ENCODE results near the gene UBAC2. TPM values are rescaled to one million over a fixed set of nuclear protein-coding genes. Genes with fewer than 3 reads are reported as not detected.

The UBAC2 gene
- total RNA-seq, 1 donor from 2014 or later, result 87.7 TPM

- Histone ChIP-seq H3K27ac (no peak overlapping the region), H3K9ac (no peak overlapping the region), H3K9me3 (ENCODE audit: low read depth) (no peaks in the 10 kb centered on the region), H3K4me3 (no peak overlapping the region), H3K4me1 (no peaks in the 10 kb centered on the region), H3K4me2 (no peak overlapping the region), H3K36me3 (no peaks in the 10 kb centered on the region), H3K79me2 (ENCODE audit: low read depth) (no peaks in the 10 kb centered on the region), H3K27me3 (no peaks in the 10 kb centered on the region), H2AFZ (replicated peaks) (no peak overlapping the region), H3F3A (ENCODE audit: low read depth) (peaks cover 5% of the 10 kb centered on the region), H4K20me1 (ENCODE audit: low read depth) (no peaks in the 10 kb centered on the region)
- peaks cover 13% of the 10 kb centered on the region for H3K36me3 Mint-ChIP-seq
- H3K4me1 Mint-ChIP-seq, result no peaks in the 10 kb centered on the region
- DNase-seq (ENCODE audit: low spot score), result no peak
- TF ChIP-seq EZH2phosphoT487 (IDR thresholded peaks at IDR 0.05) (no peak), EZH2 (IDR thresholded peaks at IDR 0.05) (no peak), CTCF (IDR thresholded peaks at IDR 0.05) (no peak)
- H3K9me3 Mint-ChIP-seq, result no peaks in the 10 kb centered on the region
- no peak overlapping the region for H3K27ac Mint-ChIP-seq
- H3K4me3 Mint-ChIP-seq, result no peak overlapping the region
- H3K27me3 Mint-ChIP-seq (ENCODE audit: insufficient read depth, low read depth), result peaks cover 5% of the 10 kb centered on the region
Observed at GRCh38 chr13:99255271-99255670, 54.6 kb downstream of the UBAC2 start.

- no peaks in the 10 kb centered on the region for H3K4me1 Mint-ChIP-seq
- no peak overlapping the region for H3K27ac Mint-ChIP-seq
- peaks cover 12% of the 10 kb centered on the region for H3K36me3 Mint-ChIP-seq
- Histone ChIP-seq H3K4me1 (no peaks in the 10 kb centered on the region), H4K20me1 (ENCODE audit: low read depth) (no peaks in the 10 kb centered on the region), H3K27me3 (no peaks in the 10 kb centered on the region), H3F3A (ENCODE audit: low read depth) (peaks cover 5% of the 10 kb centered on the region), H3K4me3 (no peak overlapping the region), H3K9me3 (ENCODE audit: low read depth) (no peaks in the 10 kb centered on the region), H3K27ac (no peak overlapping the region), H3K9ac (no peak overlapping the region), H2AFZ (replicated peaks) (no peak overlapping the region), H3K4me2 (no peak overlapping the region), H3K36me3 (no peaks in the 10 kb centered on the region), H3K79me2 (ENCODE audit: low read depth) (no peaks in the 10 kb centered on the region)
- TF ChIP-seq EZH2phosphoT487 (IDR thresholded peaks at IDR 0.05) (no peak), EZH2 (IDR thresholded peaks at IDR 0.05) (no peak), CTCF (IDR thresholded peaks at IDR 0.05) (no peak)
- no peak overlapping the region for H3K4me3 Mint-ChIP-seq
- H3K9me3 Mint-ChIP-seq, result no peaks in the 10 kb centered on the region
- H3K27me3 Mint-ChIP-seq (ENCODE audit: insufficient read depth, low read depth), result peaks cover 2% of the 10 kb centered on the region
- DNase-seq (ENCODE audit: low spot score), result no peak
Observed at GRCh38 chr13:99256283-99256682, 55.6 kb downstream of the UBAC2 start.

- no peaks in the 10 kb centered on the region for H3K79me2 ChIP-seq (ENCODE audit: low read depth)
Observed at GRCh38 chr13:99256709-99257108, 56.1 kb downstream of the UBAC2 start.

More at GRCh38 chr13:99256709-99257108, 56.1 kb downstream of the UBAC2 start:
- TF ChIP-seq EZH2phosphoT487 (IDR thresholded peaks at IDR 0.05) (no peak), CTCF (IDR thresholded peaks at IDR 0.05) (no peak), EZH2 (IDR thresholded peaks at IDR 0.05) (no peak)
- Histone ChIP-seq H3K4me1 (no peaks in the 10 kb centered on the region), H3K27ac (no peak overlapping the region), H2AFZ (replicated peaks) (no peak overlapping the region), H3K4me2 (no peak overlapping the region), H3K27me3 (no peaks in the 10 kb centered on the region), H3K36me3 (no peaks in the 10 kb centered on the region), H3K9me3 (ENCODE audit: low read depth) (no peaks in the 10 kb centered on the region), H4K20me1 (ENCODE audit: low read depth) (peaks cover 3% of the 10 kb centered on the region), H3K4me3 (no peak overlapping the region), H3K9ac (no peak overlapping the region), H3F3A (ENCODE audit: low read depth) (peaks cover 5% of the 10 kb centered on the region)
- Mint-ChIP-seq H3K27me3 (ENCODE audit: insufficient read depth, low read depth) (peaks cover 2% of the 10 kb centered on the region), H3K4me3 (no peak overlapping the region), H3K9me3 (no peaks in the 10 kb centered on the region), H3K4me1 (no peaks in the 10 kb centered on the region), H3K27ac (no peak overlapping the region), H3K36me3 (peaks cover 11% of the 10 kb centered on the region)
- no peak for DNase-seq (ENCODE audit: low spot score)

All from neural progenitor cell (in vitro differentiated cells).